ENCODE results near the gene IFNA13.

GRCh38 chr9:21324047-21324446 is 43.8 kb downstream of the IFNA13 start:
- TF ChIP-seq CTCF (IDR thresholded peaks at IDR 0.05): no peak
- no peak for TF ChIP-seq POLR2AphosphoS5 (IDR thresholded peaks at IDR 0.05)
- no peak for TF ChIP-seq POLR2A (IDR thresholded peaks at IDR 0.05)
